Pancreas (tissue), 10 donors: ENCODE data around the gene ZDHHC14. TPM values are rescaled to one million over a fixed set of nuclear protein-coding genes. Genes with fewer than 3 reads are reported as not detected.

Experiments used
- ATAC-seq, 4 donors: fragments of 200-7000 bp; cut with Tn5 transposase; one replicate each; pipeline versions ENCODE4 v1.8.0 to v1.9.1; 2020; ENCODE audit warnings: mild to moderate bottlenecking in 4 of 4, moderate library complexity in 4 of 4
- DNase-seq, 6 donors: peaks; one replicate each; pipeline ENCODE4 v3.0.0-alpha.2; 2020
- FAIRE-seq: peaks from 2 replicates; lab custom pipeline; 2012; peaks lifted over from hg19 to GRCh38; lab: Jason Lieb, UNC
- H3K27ac ChIP-seq, 4 donors: fragments of 200-600 bp; sonication (generic); 1 replicate in 3 of 4; 2 replicates in 1 of 4; pipeline versions ENCODE4 v1.5.0 to v1.8.0; 2020
- H3K27me3 ChIP-seq, 4 donors: fragments of 200-600 bp; one replicate each; pipeline ENCODE4 v1.8.0; 2021
- H3K36me3 ChIP-seq, 3 donors: fragments of 200-600 bp; sonication (generic) in 1 of 3; one replicate each; pipeline versions ENCODE4 v1.5.0 to v1.8.0; 2020 to 2021
- H3K4me1 ChIP-seq, 3 donors: fragments of 200-600 bp; one replicate each; pipeline ENCODE4 v1.8.0; 2021
- H3K4me3 ChIP-seq, 4 donors: fragments of 200-600 bp; sonication (generic) in 2 of 4; one replicate each; pipeline versions ENCODE4 v1.5.0 to v1.8.0; 2020 to 2021
- H3K9me3 ChIP-seq, 4 donors: fragments of 200-600 bp; one replicate each; pipeline ENCODE4 v1.8.0; 2021
- WGBS, 2 donors: extraction: QIAGEN DNeasy Blood & Tissue Kit; methylation state at CpG; one replicate each; pipeline ENCODE4 v1.1.7; 2013; 5-methylcytosine and 5-hydroxymethylcytosine counted together
- intact Hi-C, 3 donors: fragments of 100-400 bp; cut with DNase I; formaldehyde crosslinking; loops; one replicate each; pipeline versions ENCODE4 v1.11.1 to v1.14.2; 2022
- polyA plus RNA-seq, 2 donors: library from polyadenylated mRNA; stranded (reverse); fragments of 200-250 nt; gene quantifications; one replicate each; pipeline ENCODE4 v1.2.3, GENCODE V29; 2013
- total RNA-seq, 6 donors: library from RNA; stranded (reverse); fragmentation: NEBNext Ultra II Directional in 4 of 6; extraction: Animal tissue kit (Norgen Biotek cat#: 25700) in 4 of 6; gene quantifications; one replicate each; pipeline versions ENCODE4 v1.2.1 to v1.2.4, GENCODE V29; 2021 to 2023
- TF ChIP-seq, protein P1 (sequence below), 4 donors: fragments of 200-600 bp; sonication (generic) in 3 of 4; IDR thresholded peaks; one replicate each; pipeline versions ENCODE4 v1.5.0 to v1.8.0; 2021; ENCODE audit warnings: antibody characterized with exemption in 4 of 4
- donor health status: healthy with polysubstance abuse.
- donor health status: DM: no; HTN: no; CAD: no; lungs with moderate emphysema.
- donor health status: DM: no; HTN: no; CAD: no.
- donor health status: control.
- donor health status: control.
- donor health status: Bipolar disorder and iron deficiency.
- donor health status: DM: yes; HTN: yes; CAD: no.
- donor health status: DM: no; HTN: no; CAD: no.
- donor health status: DM: no; HTN: no; CAD: no.
- donor health status: DM: yes; HTN: yes; CAD: no.

The ZDHHC14 gene
- total and polyA plus RNA-seq, 8 donors: 3.1 to 9.9 (median 4.5) TPM

DNA sequence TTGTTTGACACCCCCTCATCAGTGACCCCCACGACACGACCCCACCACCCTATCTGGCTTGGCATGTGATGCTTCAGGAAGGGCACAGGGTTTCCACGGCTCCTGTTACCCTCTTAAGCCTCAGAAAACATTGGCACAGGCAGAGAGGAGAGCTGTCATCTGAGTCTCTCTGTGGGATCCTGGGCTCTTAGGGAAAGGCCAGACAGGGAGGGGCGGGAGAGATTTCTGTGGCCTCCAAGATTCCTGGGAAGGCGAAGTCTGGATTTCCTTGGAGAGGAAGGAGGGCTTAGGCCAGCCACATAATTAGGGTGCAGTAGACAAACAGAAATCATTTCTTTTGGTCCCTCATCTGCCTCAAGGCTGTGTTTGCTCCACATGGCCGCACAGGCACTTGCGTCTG, 250.4 kb downstream of the ZDHHC14 start:
- intact Hi-C loops: no loop called here
- DNase-seq: no peak

GRCh38 chr6:157631838-157632614, 251.0 kb downstream of the ZDHHC14 start:
- Histone ChIP-seq H3K27ac (no peak overlapping the region), H3K9me3 (no peaks in the 10 kb centered on the region), H3K27me3 (no peaks in the 10 kb centered on the region), H3K4me1 (no peaks in the 10 kb centered on the region), H3K36me3 (no peaks in the 10 kb centered on the region), H3K4me3 (no peak overlapping the region)
- 81 to 84% methylated on average over 11 of the region's 11 CpGs for WGBS, 2 donors
- TF ChIP-seq, protein P1, sequence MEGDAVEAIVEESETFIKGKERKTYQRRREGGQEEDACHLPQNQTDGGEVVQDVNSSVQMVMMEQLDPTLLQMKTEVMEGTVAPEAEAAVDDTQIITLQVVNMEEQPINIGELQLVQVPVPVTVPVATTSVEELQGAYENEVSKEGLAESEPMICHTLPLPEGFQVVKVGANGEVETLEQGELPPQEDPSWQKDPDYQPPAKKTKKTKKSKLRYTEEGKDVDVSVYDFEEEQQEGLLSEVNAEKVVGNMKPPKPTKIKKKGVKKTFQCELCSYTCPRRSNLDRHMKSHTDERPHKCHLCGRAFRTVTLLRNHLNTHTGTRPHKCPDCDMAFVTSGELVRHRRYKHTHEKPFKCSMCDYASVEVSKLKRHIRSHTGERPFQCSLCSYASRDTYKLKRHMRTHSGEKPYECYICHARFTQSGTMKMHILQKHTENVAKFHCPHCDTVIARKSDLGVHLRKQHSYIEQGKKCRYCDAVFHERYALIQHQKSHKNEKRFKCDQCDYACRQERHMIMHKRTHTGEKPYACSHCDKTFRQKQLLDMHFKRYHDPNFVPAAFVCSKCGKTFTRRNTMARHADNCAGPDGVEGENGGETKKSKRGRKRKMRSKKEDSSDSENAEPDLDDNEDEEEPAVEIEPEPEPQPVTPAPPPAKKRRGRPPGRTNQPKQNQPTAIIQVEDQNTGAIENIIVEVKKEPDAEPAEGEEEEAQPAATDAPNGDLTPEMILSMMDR (IDR thresholded peaks at IDR 0.05): no peak
- DNase-seq (no peak), ATAC-seq (no peak), FAIRE-seq (no peak)
- intact Hi-C loops: no loop called here

More for the DNA sequence above, 250.4 kb downstream of the ZDHHC14 start:
- FAIRE-seq: no peak
- 86 to 92% methylated on average over 7 of the region's 7 CpGs for WGBS, 2 donors
- no peak for ATAC-seq
- TF ChIP-seq, protein P1 (IDR thresholded peaks at IDR 0.05): no peak
- H3K27me3 ChIP-seq: no peaks in the 10 kb centered on the region
- no peaks in the 10 kb centered on the region for H3K9me3 ChIP-seq
- no peak overlapping the region for H3K4me3 ChIP-seq
- H3K27ac ChIP-seq: no peak overlapping the region
- H3K36me3 ChIP-seq: no peaks in the 10 kb centered on the region
- no peaks in the 10 kb centered on the region for H3K4me1 ChIP-seq

DNA sequence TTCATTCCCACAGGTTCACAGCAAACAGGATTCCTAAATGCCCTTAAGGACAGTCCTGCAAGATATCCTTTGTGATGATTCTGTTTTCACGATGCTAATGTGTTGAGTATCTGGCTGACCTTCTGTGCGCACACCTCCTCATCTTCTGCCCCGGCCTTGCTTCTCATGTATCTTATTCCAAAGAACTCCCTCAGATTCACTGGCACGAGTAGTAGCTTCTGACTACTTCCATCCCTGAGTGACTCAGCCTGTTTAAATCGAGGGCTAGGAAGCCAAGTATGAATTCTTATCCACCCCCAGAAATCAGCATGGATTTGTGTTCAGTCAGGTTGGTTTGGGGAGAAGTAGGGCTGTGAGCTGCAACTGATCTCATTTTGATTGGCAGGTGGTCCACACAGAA, 251.8 kb downstream of the ZDHHC14 start:
- intact Hi-C loops: no loop called here
- FAIRE-seq (no peak), ATAC-seq (peak in 1 of 4 donors; percentile 43), DNase-seq (no peak)
- H3K4me1 ChIP-seq: no peaks in the 10 kb centered on the region
- no peaks in the 10 kb centered on the region for H3K9me3 ChIP-seq
- no peak overlapping the region for H3K27ac ChIP-seq
- no peaks in the 10 kb centered on the region for H3K36me3 ChIP-seq
- WGBS, 2 donors: 80 to 87% methylated on average over 5 of the region's 5 CpGs
- no peaks in the 10 kb centered on the region for H3K27me3 ChIP-seq
- H3K4me3 ChIP-seq: no peak overlapping the region
- TF ChIP-seq, protein P1 (IDR thresholded peaks at IDR 0.05): no peak

GRCh38 chr6:157634546-157634945, 253.6 kb downstream of the ZDHHC14 start:
- TF ChIP-seq, protein P1 (IDR thresholded peaks at IDR 0.05): no peak
- no peaks in the 10 kb centered on the region for H3K9me3 ChIP-seq
- ATAC-seq (no peak), FAIRE-seq (no peak), DNase-seq (peak in 1 of 6 donors; percentile 14)
- no peak overlapping the region for H3K27ac ChIP-seq
- H3K4me3 ChIP-seq: no peak overlapping the region
- 92 to 95% methylated on average over 8 of the region's 8 CpGs for WGBS, 2 donors
- intact Hi-C loops: no loop called here
- H3K27me3 ChIP-seq: no peaks in the 10 kb centered on the region
- no peaks in the 10 kb centered on the region for H3K4me1 ChIP-seq
- H3K36me3 ChIP-seq: no peaks in the 10 kb centered on the region
